Right lobe of liver (tissue), 4 donors: ENCODE results near the gene TMIE.

Experiments used
- CTCF ChIP-seq, 4 donors: fragments of 200-600 bp in 3 of 4; fragments of 450-650 bp in 1 of 4; IDR thresholded peaks; one replicate each; pipeline versions ENCODE4 v1.5.1 to v1.8.0; 2016 to 2022; ENCODE audit warnings: antibody characterized with exemption in 4 of 4, mild to moderate bottlenecking in 2 of 4
- POLR2A ChIP-seq: fragments of 450-650 bp; IDR thresholded peaks from one replicate; pipeline ENCODE4 v1.6.1; 2017; ENCODE audit warnings: antibody characterized with exemption, mild to moderate bottlenecking
- donor health status: DM: no; HTN: no; CAD: no.
- donor health status: DM: no; HTN: no; CAD: no.
- donor health status: DM: no; HTN: yes; CAD: no.

GRCh38 chr3:46666453-46666845 is 34.7 kb upstream of the TMIE start:
- TF ChIP-seq POLR2A (no peak), CTCF (IDR thresholded peaks at IDR 0.05) (no peak)
